Activated CD4-positive, alpha-beta memory T cell treated with anti-CD3 and anti-CD28 coated beads, Interleukin-2, amount 10 ng/mL, durations not matched to agents 7 days and 5 days (primary cell): Measurements from ENCODE around the gene NUDT3. TPM values are rescaled to one million over a fixed set of nuclear protein-coding genes. Genes with fewer than 3 reads are reported as not detected.
"Not testable (repeated sequence)": the region's sequence is repeated elsewhere in the genome, so short reads cannot be mapped to it uniquely, and the experiment has no call there.

Experiments used
- CTCF ChIA-PET: fragments of 350-600 bp; sonication (Branson Sonifier 250); formaldehyde crosslinking; loops from one replicate; lab custom pipeline; 2021; ENCODE audit warnings: antibody characterized with exemption, inconsistent platforms; lab: Charles Lee
- POLR2A ChIA-PET: fragments of 350-600 bp; sonication (Branson Sonifier 250); formaldehyde crosslinking; loops from one replicate; lab custom pipeline; 2021; ENCODE audit warnings: antibody characterized with exemption; lab: Charles Lee
- DNase-seq: peaks from one replicate; pipeline ENCODE4 v3.0.0-alpha.2; 2020
- H3K27ac Mint-ChIP-seq: one replicate; pipeline ENCODE4 v1.8.0; 2021; ENCODE audit warnings: mild to moderate bottlenecking, mixed read lengths
- H3K27me3 Mint-ChIP-seq: one replicate; pipeline ENCODE4 v1.8.0; 2021; ENCODE audit warnings: mixed read lengths
- H3K36me3 Mint-ChIP-seq: one replicate; pipeline ENCODE4 v1.8.0; 2021; ENCODE audit warnings: low read depth, mixed read lengths
- H3K4me1 Mint-ChIP-seq: one replicate; pipeline ENCODE4 v1.8.0; 2021; ENCODE audit warnings: mixed read lengths
- H3K4me3 Mint-ChIP-seq: one replicate; pipeline ENCODE4 v1.8.0; 2021; ENCODE audit warnings: mild to moderate bottlenecking, mixed read lengths
- H3K9me3 Mint-ChIP-seq: one replicate; pipeline ENCODE4 v1.8.0; 2021; ENCODE audit warnings: mixed read lengths
- total RNA-seq, 2 experiments: library from RNA; stranded (reverse); gene quantifications; one replicate each; pipeline ENCODE4 v1.2.3, GENCODE V29; 2021

Gene NUDT3
- total RNA-seq, 2 experiments from 2014 or later: 9.9 to 10.0 TPM

GRCh38 chr6:34332251-34333198, 59.9 kb downstream of the NUDT3 start:
- ChIA-PET POLR2A (no interaction called here), CTCF (no interaction called here)
- Mint-ChIP-seq H3K36me3 (peaks cover 9% of the 10 kb centered on the region), H3K4me1 (peaks cover 7% of the 10 kb centered on the region), H3K27me3 (no peaks in the 10 kb centered on the region), H3K9me3 (no peaks in the 10 kb centered on the region), H3K4me3 (no peak overlapping the region), H3K27ac (no peak overlapping the region)
- no peak for DNase-seq

- Mint-ChIP-seq H3K9me3 (no peaks in the 10 kb centered on the region), H3K36me3 (peaks cover 9% of the 10 kb centered on the region), H3K27ac (no peak overlapping the region), H3K4me1 (no peaks in the 10 kb centered on the region), H3K27me3 (no peaks in the 10 kb centered on the region), H3K4me3 (no peak overlapping the region)
- ChIA-PET POLR2A (no interaction called here), CTCF (no interaction called here)
- no peak for DNase-seq
Measured at GRCh38 chr6:34331371-34332050, 61.0 kb downstream of the NUDT3 start.

GRCh38 chr6:34329814-34330213, 62.7 kb downstream of the NUDT3 start:
- CTCF ChIA-PET, H3K27ac Mint-ChIP-seq: not testable (repeated sequence)

GRCh38 chr6:34328969-34329368, 63.5 kb downstream of the NUDT3 start:
- POLR2A ChIA-PET: no interaction called here
- CTCF ChIA-PET: no interaction called here
- Mint-ChIP-seq H3K36me3 (peaks cover 9% of the 10 kb centered on the region), H3K27ac (no peak overlapping the region), H3K4me3 (no peak overlapping the region), H3K27me3 (no peaks in the 10 kb centered on the region), H3K9me3 (no peaks in the 10 kb centered on the region), H3K4me1 (no peaks in the 10 kb centered on the region)
- no peak for DNase-seq

More at GRCh38 chr6:34329814-34330213, 62.7 kb downstream of the NUDT3 start:
- H3K36me3 Mint-ChIP-seq, H3K9me3 Mint-ChIP-seq, H3K4me1 Mint-ChIP-seq, DNase-seq, H3K4me3 Mint-ChIP-seq, H3K27me3 Mint-ChIP-seq, POLR2A ChIA-PET: not testable (repeated sequence)

GRCh38 chr6:34327313-34328205, 64.9 kb downstream of the NUDT3 start:
- H3K27ac Mint-ChIP-seq, DNase-seq, H3K4me3 Mint-ChIP-seq, H3K9me3 Mint-ChIP-seq, H3K27me3 Mint-ChIP-seq, H3K4me1 Mint-ChIP-seq, POLR2A ChIA-PET: not testable (repeated sequence)
- CTCF ChIA-PET: interaction anchor here (0.7 kb wide), 2 partner anchors 10 to 166 kb away, joined by 3 read pairs; no protein-coding TSS in a partner anchor
- H3K36me3 Mint-ChIP-seq: peaks cover 13% of the 10 kb centered on the region

GRCh38 chr6:34325633-34326032, 66.8 kb downstream of the NUDT3 start:
- Mint-ChIP-seq H3K4me1 (no peaks in the 10 kb centered on the region), H3K27me3 (no peaks in the 10 kb centered on the region), H3K4me3 (no peak overlapping the region), H3K9me3 (no peaks in the 10 kb centered on the region), H3K36me3 (peaks cover 7% of the 10 kb centered on the region), H3K27ac (no peak overlapping the region)
- ChIA-PET CTCF (no interaction called here), POLR2A (no interaction called here)
- DNase-seq: no peak

- Mint-ChIP-seq H3K9me3 (no peaks in the 10 kb centered on the region), H3K27ac (no peak overlapping the region), H3K4me3 (no peak overlapping the region), H3K36me3 (peaks cover 4% of the 10 kb centered on the region), H3K27me3 (no peaks in the 10 kb centered on the region), H3K4me1 (no peaks in the 10 kb centered on the region)
- ChIA-PET CTCF (no interaction called here), POLR2A (no interaction called here)
- DNase-seq: no peak
Measured at GRCh38 chr6:34324738-34325444, 67.6 kb downstream of the NUDT3 start.

GRCh38 chr6:34324221-34324620, 68.2 kb downstream of the NUDT3 start:
- CTCF ChIA-PET, DNase-seq, POLR2A ChIA-PET, H3K36me3 Mint-ChIP-seq, H3K27me3 Mint-ChIP-seq, H3K9me3 Mint-ChIP-seq, H3K27ac Mint-ChIP-seq, H3K4me1 Mint-ChIP-seq, H3K4me3 Mint-ChIP-seq: not testable (repeated sequence)

- H3K27ac Mint-ChIP-seq: no peak overlapping the region
- no peaks in the 10 kb centered on the region for H3K27me3 Mint-ChIP-seq
- ChIA-PET POLR2A (no interaction called here), CTCF (no interaction called here)
- no peak overlapping the region for H3K4me3 Mint-ChIP-seq
- DNase-seq: no peak
- H3K9me3 Mint-ChIP-seq: no peaks in the 10 kb centered on the region
- peaks cover 4% of the 10 kb centered on the region for H3K36me3 Mint-ChIP-seq
- peaks cover 5% of the 10 kb centered on the region for H3K4me1 Mint-ChIP-seq
Measured at GRCh38 chr6:34323300-34323699, 69.2 kb downstream of the NUDT3 start.

GRCh38 chr6:34322732-34323131, 69.7 kb downstream of the NUDT3 start:
- Mint-ChIP-seq H3K27me3 (no peaks in the 10 kb centered on the region), H3K4me3 (no peak overlapping the region), H3K27ac (no peak overlapping the region), H3K9me3 (no peaks in the 10 kb centered on the region), H3K36me3 (peaks cover 4% of the 10 kb centered on the region), H3K4me1 (peaks cover 5% of the 10 kb centered on the region)
- POLR2A ChIA-PET: no interaction called here
- no peak for DNase-seq
- CTCF ChIA-PET: no interaction called here

GRCh38 chr6:34321821-34322220, 70.6 kb downstream of the NUDT3 start:
- Mint-ChIP-seq H3K4me1 (peaks cover 9% of the 10 kb centered on the region), H3K9me3 (no peaks in the 10 kb centered on the region), H3K4me3 (no peak overlapping the region), H3K27me3 (no peaks in the 10 kb centered on the region), H3K27ac (no peak overlapping the region), H3K36me3 (peaks cover 4% of the 10 kb centered on the region)
- DNase-seq: no peak
- CTCF ChIA-PET: no interaction called here
- POLR2A ChIA-PET: no interaction called here

- POLR2A ChIA-PET: no interaction called here
- Mint-ChIP-seq H3K36me3 (peaks cover 4% of the 10 kb centered on the region), H3K9me3 (no peaks in the 10 kb centered on the region), H3K27ac (no peak overlapping the region), H3K4me1 (peaks cover 27% of the 10 kb centered on the region), H3K27me3 (no peaks in the 10 kb centered on the region), H3K4me3 (no peak overlapping the region)
- no peak for DNase-seq
- CTCF ChIA-PET: no interaction called here
Measured at GRCh38 chr6:34319471-34319885, 73.0 kb downstream of the NUDT3 start.
